PC-9 (cell line): Measurements from ENCODE around the gene EYS. TPM values are rescaled to one million over a fixed set of nuclear protein-coding genes. Genes with fewer than 3 reads are reported as not detected.

Experiments used
- BruUV-seq: library from RNA; stranded (reverse); fragments of 400-500 nt; replicated peaks from 2 replicates; lab custom pipeline; 2021; lab: Mats Ljungman, UMichigan
- CTCF ChIA-PET: fragments of 300-600 bp; sonication (Branson Sonifier 250); formaldehyde crosslinking; loops from one replicate; lab custom pipeline; 2022; ENCODE audit warnings: antibody characterized with exemption; lab: Charles Lee
- POLR2A ChIA-PET: fragments of 300-600 bp; sonication (Branson Sonifier 250); formaldehyde crosslinking; loops from one replicate; lab custom pipeline; 2022; ENCODE audit warnings: antibody characterized with exemption; ENCODE audit not compliant: unreplicated experiment; lab: Charles Lee
- DNase-seq, 2 experiments: peaks; one replicate each; pipeline versions ENCODE4 v3.0.0 to v3.0.0-alpha.2; 2015 to 2022; ENCODE audit warnings: mixed read lengths in 1 of 2
- H2AFZ ChIP-seq: fragments of 200-600 bp; sonication (generic); 2 replicates; pipeline ENCODE4 v1.8.1; 2017; ENCODE audit warnings: antibody characterized with exemption
- H3F3A ChIP-seq: fragments of 200-600 bp; sonication (generic); 2 replicates; pipeline ENCODE4 v1.8.1; 2017; ENCODE audit warnings: antibody characterized with exemption, mild to moderate bottlenecking, low read depth; ENCODE audit not compliant: insufficient read depth
- H3K27ac ChIP-seq: fragments of 200-600 bp; sonication (generic); 2 replicates; pipeline ENCODE4 v1.6.1; 2016; ENCODE audit warnings: mixed run types
- H3K27me3 ChIP-seq: fragments of 200-600 bp; sonication (generic); 2 replicates; pipeline ENCODE4 v1.6.1; 2016; ENCODE audit warnings: low read depth, mixed run types; ENCODE audit not compliant: insufficient read depth
- H3K36me3 ChIP-seq: fragments of 200-600 bp; sonication (generic); 2 replicates; pipeline ENCODE4 v1.6.1; 2016; ENCODE audit warnings: low read depth, mixed run types
- H3K4me1 ChIP-seq: fragments of 200-600 bp; sonication (generic); replicated peaks from 2 replicates; pipeline ENCODE4 v1.6.1; 2016; ENCODE audit warnings: mixed run types; ENCODE audit not compliant: insufficient read depth
- H3K4me2 ChIP-seq: fragments of 200-600 bp; sonication (generic); 2 replicates; pipeline ENCODE4 v1.6.1; 2017; ENCODE audit warnings: mixed run types
- H3K4me3 ChIP-seq: fragments of 200-600 bp; sonication (generic); 2 replicates; pipeline ENCODE4 v1.6.1; 2016; ENCODE audit warnings: mixed run types
- H3K79me2 ChIP-seq: fragments of 200-600 bp; sonication (generic); 2 replicates; pipeline ENCODE4 v1.6.1; 2017; ENCODE audit warnings: low read depth, mixed run types
- H3K9me2 ChIP-seq: fragments of 200-600 bp; sonication (generic); 2 replicates; pipeline ENCODE4 v1.8.1; 2017; ENCODE audit warnings: mild to moderate bottlenecking; ENCODE audit not compliant: insufficient read depth
- H3K9me3 ChIP-seq: fragments of 200-600 bp; sonication (generic); 2 replicates; pipeline ENCODE4 v1.8.1; 2016; ENCODE audit warnings: low read depth; ENCODE audit not compliant: insufficient read depth
- H4K20me1 ChIP-seq: fragments of 200-600 bp; sonication (generic); 2 replicates; pipeline ENCODE4 v1.8.1; 2017; ENCODE audit not compliant: insufficient read depth
- CTCF ChIP-seq: fragments of 200-600 bp; sonication (generic); conservative IDR thresholded peaks from 2 replicates; pipeline ENCODE4 v1.6.1; 2017; ENCODE audit warnings: mixed run types, antibody characterized with exemption, mild to moderate bottlenecking, moderate library complexity
- EZH2 ChIP-seq: fragments of 200-600 bp; sonication (generic); IDR thresholded peaks from 2 replicates; pipeline ENCODE4 v1.8.0; 2017; ENCODE audit warnings: antibody characterized with exemption, low read depth
- intact Hi-C: fragments of 100-400 bp; cut with micrococcal nuclease; formaldehyde crosslinking; loops from one replicate; pipeline ENCODE4 v1.10.0; 2022; ENCODE audit not compliant: unreplicated experiment
- total RNA-seq: library from RNA; stranded (reverse); gene quantifications from 2 replicates; pipeline ENCODE4 v1.2.3, GENCODE V29; 2021

EYS gene
- total RNA-seq, 1 experiment from 2014 or later: not detected

GRCh38 chr6:63807056-63807455 is 1900.0 kb downstream of the EYS start:
- no peak for TF ChIP-seq EZH2
- no peaks in the 10 kb centered on the region for H3K9me2 ChIP-seq
- H3K27ac ChIP-seq: peak overlapping the region; percentile 87
- intact Hi-C loops: no loop called here
- no peak overlapping the region for H3K4me3 ChIP-seq
- no peaks in the 10 kb centered on the region for H3K79me2 ChIP-seq
- CTCF ChIA-PET: no interaction called here
- H3K36me3 ChIP-seq: no peaks in the 10 kb centered on the region
- H3K4me1 ChIP-seq: peaks cover 43% of the 10 kb centered on the region
- H3F3A ChIP-seq: peaks cover 25% of the 10 kb centered on the region
- BruUV-seq: no TSS peak
- H4K20me1 ChIP-seq: no peaks in the 10 kb centered on the region
- DNase-seq: no peak
- POLR2A ChIA-PET: no interaction called here
- no peaks in the 10 kb centered on the region for H3K9me3 ChIP-seq
- peak overlapping the region; percentile 57 for H3K4me2 ChIP-seq
- no peak overlapping the region for H2AFZ ChIP-seq
- no peaks in the 10 kb centered on the region for H3K27me3 ChIP-seq

DNA sequence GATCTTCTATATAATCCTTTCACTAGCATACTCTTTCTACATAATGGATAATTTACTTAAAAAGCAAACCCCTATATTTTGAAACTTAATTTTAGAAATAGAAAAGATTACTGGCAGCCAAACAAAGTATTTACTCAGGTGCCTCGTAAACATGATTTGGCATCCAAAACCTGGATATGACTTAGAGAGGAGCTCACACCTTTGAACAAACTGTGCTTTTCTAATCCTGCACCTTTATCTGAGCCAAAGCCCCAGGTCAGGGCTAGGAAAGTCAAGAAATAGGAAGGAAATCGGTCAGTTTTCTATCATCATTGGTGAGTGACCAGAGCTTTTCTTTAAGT is 1900.5 kb downstream of the EYS start:
- Histone ChIP-seq H3K36me3 (no peaks in the 10 kb centered on the region), H4K20me1 (no peaks in the 10 kb centered on the region), H3K79me2 (no peaks in the 10 kb centered on the region), H3K27ac (peak overlapping the region; percentile 87), H3K27me3 (no peaks in the 10 kb centered on the region), H3K4me1 (peaks cover 43% of the 10 kb centered on the region), H3K4me3 (no peak overlapping the region), H3F3A (peaks cover 25% of the 10 kb centered on the region), H3K9me2 (no peaks in the 10 kb centered on the region), H2AFZ (no peak overlapping the region), H3K9me3 (no peaks in the 10 kb centered on the region), H3K4me2 (peak overlapping the region; percentile 57)
- DNase-seq: no peak
- intact Hi-C loops: no loop called here
- TF ChIP-seq EZH2: no peak
- TF ChIP-seq CTCF: no peak
- ChIA-PET POLR2A (no interaction called here), CTCF (interaction anchor here (0.6 kb wide), 1 partner anchor 208 kb away, joined by 3 read pairs; no protein-coding TSS in a partner anchor)
- no TSS peak for BruUV-seq

DNA sequence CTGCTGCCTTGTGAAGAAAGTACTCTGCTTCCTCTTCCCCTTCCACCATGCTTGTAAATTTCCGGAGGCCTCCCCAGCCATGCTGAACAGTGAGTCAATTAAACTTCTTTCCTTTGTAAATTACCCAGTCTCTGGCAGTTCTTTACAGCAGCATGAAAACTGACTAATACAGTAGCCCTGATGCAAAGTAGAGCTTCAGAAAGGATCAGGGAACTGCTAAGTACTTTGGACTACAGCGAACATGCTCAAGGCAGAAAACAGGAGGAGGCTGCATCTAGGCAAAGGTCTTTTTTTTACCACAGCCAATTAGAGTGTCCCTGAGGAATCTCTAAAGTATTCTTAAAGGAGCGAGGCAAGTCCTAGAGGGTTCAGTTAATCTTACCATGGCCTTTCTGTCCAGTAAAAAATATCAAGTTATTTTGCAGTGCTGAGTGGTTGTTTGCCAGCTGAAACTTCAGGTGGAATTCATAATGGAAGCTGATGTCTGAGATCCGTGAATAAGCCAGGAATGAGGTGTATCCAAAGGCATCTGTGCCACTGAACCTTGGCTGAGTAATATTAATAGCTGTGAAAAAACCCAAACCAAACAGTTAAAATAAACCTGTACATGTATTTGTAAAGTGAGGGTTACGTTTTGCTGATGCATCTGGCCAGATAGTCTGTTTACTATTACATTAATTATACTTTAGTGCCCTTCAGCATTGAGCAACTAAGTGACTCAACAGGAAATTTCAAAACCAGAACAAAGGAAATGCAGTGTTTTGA is 1901.0 kb downstream of the EYS start:
- H3K36me3 ChIP-seq: no peaks in the 10 kb centered on the region
- peaks cover 43% of the 10 kb centered on the region for H3K4me1 ChIP-seq
- no peaks in the 10 kb centered on the region for H4K20me1 ChIP-seq
- H3K27ac ChIP-seq: peak overlapping the region; percentile 87
- DNase-seq: peak; percentile 15 to 94
- intact Hi-C loops: no loop called here
- CTCF ChIA-PET: interaction anchor here (0.6 kb wide), 1 partner anchor 208 kb away, joined by 3 read pairs; no protein-coding TSS in a partner anchor
- no peaks in the 10 kb centered on the region for H3K79me2 ChIP-seq
- TF ChIP-seq CTCF: no peak
- no peak for TF ChIP-seq EZH2
- no peak overlapping the region for H3K4me3 ChIP-seq
- H2AFZ ChIP-seq: no peak overlapping the region
- H3K27me3 ChIP-seq: no peaks in the 10 kb centered on the region
- peaks cover 25% of the 10 kb centered on the region for H3F3A ChIP-seq
- no peaks in the 10 kb centered on the region for H3K9me2 ChIP-seq
- POLR2A ChIA-PET: no interaction called here
- H3K4me2 ChIP-seq: peak overlapping the region; percentile 64
- no TSS peak for BruUV-seq
- no peaks in the 10 kb centered on the region for H3K9me3 ChIP-seq
